Measurements from ENCODE around the gene DLG2.

DNA sequence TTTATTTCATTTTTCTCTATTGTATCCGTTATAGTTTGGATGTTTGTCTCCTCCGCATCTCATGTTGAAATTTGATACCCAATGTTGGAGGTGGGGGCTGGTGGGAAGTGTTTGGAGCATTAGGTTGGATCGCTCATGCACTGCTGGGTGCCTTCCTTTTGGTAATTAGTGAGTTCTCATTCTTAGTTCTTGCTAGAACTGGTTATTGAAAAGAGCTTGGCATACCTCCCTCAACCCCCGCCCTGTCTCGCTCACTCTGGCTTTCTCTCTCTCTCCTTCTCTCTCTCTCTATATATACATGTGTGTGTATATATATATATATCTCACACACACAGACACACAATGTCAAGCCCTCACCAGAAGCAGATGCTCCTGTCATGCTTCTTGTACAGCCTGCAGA is 978.7 kb downstream of the DLG2 start:
- TF ChIP-seq POLR2AphosphoS5 (IDR thresholded peaks at IDR 0.05; ENCODE audit: low read depth, low read length) (no peak), POLR2A (IDR thresholded peaks at IDR 0.05; ENCODE audit: low read depth, low read length) (no peak), SPI1 (IDR thresholded peaks at IDR 0.05; ENCODE audit: low read depth, low read length) (no peak), PAX5 (IDR thresholded peaks at IDR 0.05; ENCODE audit: insufficient read depth, low read length, severe bottlenecking) (no peak)

All from GM12891 (cell line).